HTR-8/SVneo (cell line): Measurements from ENCODE around the gene AKAIN1.

Source experiments
- DNase-seq: peaks from one replicate; pipeline ENCODE4 v3.0.0; 2011; ENCODE audit warnings: low spot score, mixed read lengths; ENCODE audit not compliant: insufficient read length
- FAIRE-seq: peaks from 2 replicates; lab custom pipeline; 2011; peaks lifted over from hg19 to GRCh38; lab: Jason Lieb, UNC

The AKAIN1 gene

GRCh38 chr18:5197032-5197434 is at the start of gene AKAIN1:
AKAIN1 (minus strand) TSS chr18:5197257; CDS start chr18:5197053, 204 bp downstream.
- no peak for DNase-seq
- no peak for FAIRE-seq

- FAIRE-seq (no peak), DNase-seq (no peak)
These were observed 47.9 kb upstream of the AKAIN1 start for GRCh38 chr18:5244941-5245340.

GRCh38 chr18:5239447-5239846 is 42.4 kb upstream of the AKAIN1 start:
- DNase-seq (no peak), FAIRE-seq (no peak)

GRCh38 chr18:5238371-5238976 is 41.4 kb upstream of the AKAIN1 start:
- FAIRE-seq (no peak), DNase-seq (no peak)

GRCh38 chr18:5237723-5238370 is 40.8 kb upstream of the AKAIN1 start:
- DNase-seq (peak; percentile 47), FAIRE-seq (peak; percentile 70)

- no peak for DNase-seq
- no peak for FAIRE-seq
These were observed 40.1 kb upstream of the AKAIN1 start for GRCh38 chr18:5237083-5237722.

- no peak for FAIRE-seq
- no peak for DNase-seq
These were observed 17.7 kb upstream of the AKAIN1 start for GRCh38 chr18:5214583-5215351.

- no peak for DNase-seq
These were observed 10.6 kb upstream of the AKAIN1 start for GRCh38 chr18:5207471-5208150.

GRCh38 chr18:5198311-5198710 is 1.3 kb upstream of the AKAIN1 start:
- DNase-seq, result no peak
- no peak for FAIRE-seq

More at GRCh38 chr18:5207471-5208150, 10.6 kb upstream of the AKAIN1 start:
- no peak for FAIRE-seq

- FAIRE-seq (no peak), DNase-seq (no peak)
These were observed 404 bp upstream of the AKAIN1 start for GRCh38 chr18:5197461-5197860.

GRCh38 chr18:5196253-5197031 is 615 bp downstream of the AKAIN1 start:
- FAIRE-seq (no peak), DNase-seq (no peak)

- FAIRE-seq (no peak), DNase-seq (no peak)
These were observed 1.4 kb downstream of the AKAIN1 start for GRCh38 chr18:5195656-5196055.

GRCh38 chr18:5180254-5180653 is 16.8 kb downstream of the AKAIN1 start:
- DNase-seq (no peak), FAIRE-seq (no peak)

GRCh38 chr18:5178519-5178918 is 18.5 kb downstream of the AKAIN1 start:
- no peak for FAIRE-seq
- no peak for DNase-seq

GRCh38 chr18:5175378-5175777 is 21.7 kb downstream of the AKAIN1 start:
- no peak for DNase-seq

GRCh38 chr18:5173646-5174045 is 23.4 kb downstream of the AKAIN1 start:
- no peak for FAIRE-seq

More at GRCh38 chr18:5175378-5175777, 21.7 kb downstream of the AKAIN1 start:
- FAIRE-seq, result no peak

GRCh38 chr18:5173236-5173635 is 23.8 kb downstream of the AKAIN1 start:
- no peak for FAIRE-seq
- DNase-seq, result no peak

More at GRCh38 chr18:5173646-5174045, 23.4 kb downstream of the AKAIN1 start:
- DNase-seq, result no peak

- FAIRE-seq, result no peak
- no peak for DNase-seq
These were observed 29.2 kb downstream of the AKAIN1 start for GRCh38 chr18:5167831-5168230.

GRCh38 chr18:5166606-5167280 is 30.3 kb downstream of the AKAIN1 start:
- FAIRE-seq (no peak), DNase-seq (no peak)
